MM.1S (cell line): ENCODE data around the gene ARHGAP44.

Source experiments
- EZH2 ChIP-seq: fragments of 300-600 bp; sonication (generic); optimal IDR thresholded peaks from 2 replicates; pipeline ENCODE3; 2017; ENCODE audit warnings: low read depth, mild to moderate bottlenecking, antibody characterized with exemption, low read length, mixed read lengths
- TF ChIP-seq, protein P1 (sequence below): fragments of 300-600 bp; sonication (generic); IDR thresholded peaks from 2 replicates; pipeline ENCODE4 v1.5.1; 2016; ENCODE audit warnings: antibody characterized with exemption, low read length, mixed read lengths

DNA sequence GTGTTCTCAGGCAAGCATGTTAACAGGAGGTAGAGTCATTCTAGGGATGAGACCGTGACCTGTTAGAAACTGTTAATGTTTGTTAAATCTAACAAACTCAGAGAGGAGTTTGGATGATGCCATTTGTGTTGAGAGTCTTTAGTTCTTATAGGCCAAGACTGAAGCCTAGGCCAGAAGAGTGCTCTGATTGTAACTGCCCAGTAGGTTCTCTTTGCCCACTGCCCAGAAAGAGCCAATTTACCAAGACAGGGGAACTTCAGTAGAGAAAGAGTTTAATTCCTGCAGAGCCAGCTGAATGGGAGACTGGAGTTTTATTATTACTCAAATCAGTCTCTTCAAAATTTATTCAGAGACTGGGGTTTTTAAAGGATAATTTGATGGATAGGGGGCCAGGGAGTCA, 42.5 kb downstream of the ARHGAP44 start:
- TF ChIP-seq, protein P1, sequence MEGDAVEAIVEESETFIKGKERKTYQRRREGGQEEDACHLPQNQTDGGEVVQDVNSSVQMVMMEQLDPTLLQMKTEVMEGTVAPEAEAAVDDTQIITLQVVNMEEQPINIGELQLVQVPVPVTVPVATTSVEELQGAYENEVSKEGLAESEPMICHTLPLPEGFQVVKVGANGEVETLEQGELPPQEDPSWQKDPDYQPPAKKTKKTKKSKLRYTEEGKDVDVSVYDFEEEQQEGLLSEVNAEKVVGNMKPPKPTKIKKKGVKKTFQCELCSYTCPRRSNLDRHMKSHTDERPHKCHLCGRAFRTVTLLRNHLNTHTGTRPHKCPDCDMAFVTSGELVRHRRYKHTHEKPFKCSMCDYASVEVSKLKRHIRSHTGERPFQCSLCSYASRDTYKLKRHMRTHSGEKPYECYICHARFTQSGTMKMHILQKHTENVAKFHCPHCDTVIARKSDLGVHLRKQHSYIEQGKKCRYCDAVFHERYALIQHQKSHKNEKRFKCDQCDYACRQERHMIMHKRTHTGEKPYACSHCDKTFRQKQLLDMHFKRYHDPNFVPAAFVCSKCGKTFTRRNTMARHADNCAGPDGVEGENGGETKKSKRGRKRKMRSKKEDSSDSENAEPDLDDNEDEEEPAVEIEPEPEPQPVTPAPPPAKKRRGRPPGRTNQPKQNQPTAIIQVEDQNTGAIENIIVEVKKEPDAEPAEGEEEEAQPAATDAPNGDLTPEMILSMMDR, result no peak
- TF ChIP-seq EZH2, result no peak
